ENCODE results near the gene SBNO2. TPM values are rescaled to one million over a fixed set of nuclear protein-coding genes. Genes with fewer than 3 reads are reported as not detected.

Gene SBNO2
- total and polyA plus RNA-seq, 9 of the 15 experiments (the other 6 are each of a cell fraction or from before 2014, with no cell fraction given), result 0.01 to 46.2 (median 6.7) TPM

GRCh38 chr19:1151917-1152587 lies 22.0 kb downstream of the SBNO2 start:
- BruUV-seq (replicated peaks), result no TSS peak
- Histone ChIP-seq H3K9ac (ENCODE audit: insufficient read depth in 1 of 2, low read depth in 2 of 2, low read length in 2 of 2) (no peak overlapping the region), H3K36me3 (ENCODE audit: control insufficient read depth, insufficient read depth, low read length) (peaks cover 38% of the 10 kb centered on the region; the same call in 1 of the 3 replicates), H2AFZ (ENCODE audit: low read depth, low read length) (no peak overlapping the region), H3K27me3 (ENCODE audit: control insufficient read depth in 2 of 2, insufficient read depth in 2 of 2, low read length in 2 of 2) (no peaks in the 10 kb centered on the region), H3K9me1 (ENCODE audit: control insufficient read depth, insufficient read depth, low read length) (no peaks in the 10 kb centered on the region), H3K4me2 (ENCODE audit: insufficient read depth, low read length) (no peak overlapping the region), H3K4me3 (no peak overlapping the region), H4K20me1 (replicated peaks; ENCODE audit: control insufficient read depth, insufficient read depth, low read length) (no peaks in the 10 kb centered on the region), H3K79me2 (ENCODE audit: control insufficient read depth, insufficient read depth, low read length) (peaks cover 14% of the 10 kb centered on the region; the same call in 2 of the 3 replicates), H3K9me3 (replicated peaks; ENCODE audit: control insufficient read depth, insufficient read depth, low read depth, low read length) (no peaks in the 10 kb centered on the region), H3K27ac (ENCODE audit: extremely low read depth, low read depth, low read length) (no peak overlapping the region), H3K4me1 (replicated peaks in 1 of 2; ENCODE audit: control insufficient read depth in 2 of 2, insufficient read depth in 2 of 2, low read length in 2 of 2) (peaks cover 0 to 64% of the 10 kb centered on the region in 2 experiments; a peak in 2 of 5 replicates)
- DNase-seq (ENCODE audit: extremely low read depth in 1 of 4, low spot score in 3 of 4) (no peak), FAIRE-seq (no peak), ATAC-seq (no peak)
- ChIA-PET CTCF (ENCODE audit: low intra/inter-chr PET ratio) (no interaction called here), POLR2A (interaction anchor here (0.5 to 0.7 kb wide), 2 partner anchors 23 to 117 kb away, joined by 3 read pairs; partner anchors contain the start of gene CIRBP)
- WGBS (ENCODE audit: insufficient coverage, low coverage, missing lambda C conversion rate), result 96% methylated on average over 32 of the region's 35 CpGs
- intact Hi-C loops (cut with micrococcal nuclease) (no loop called here), in situ Hi-C loops (cut with MboI) (no loop called here)
- TF ChIP-seq ZNF740 (CRISPR knock-in tag; IDR thresholded peaks at IDR 0.05), result no peak
- TF ChIP-seq ZNF740 (tag; IDR thresholded peaks at IDR 0.05), result no peak
- TF ChIP-seq PATZ1 (CRISPR knock-in tag; IDR thresholded peaks at IDR 0.05; ENCODE audit: borderline replicate concordance), result no peak
- TF ChIP-seq ERF (CRISPR knock-in tag; IDR thresholded peaks at IDR 0.05), result no peak
- no peak for TF ChIP-seq ZNF609 (CRISPR knock-in tag; IDR thresholded peaks at IDR 0.05; ENCODE audit: borderline replicate concordance)
- no peak for TF ChIP-seq CHD2 (IDR thresholded peaks at IDR 0.05; ENCODE audit: low read depth, low read length)
- TF ChIP-seq NEUROD1 (IDR thresholded peaks at IDR 0.05; ENCODE audit: borderline replicate concordance, low read depth, low read length, partially characterized antibody), result no peak
- no peak for TF ChIP-seq ZNF232 (CRISPR knock-in tag; IDR thresholded peaks at IDR 0.05)
- no peak for TF ChIP-seq CBX3 (IDR thresholded peaks at IDR 0.05; ENCODE audit: borderline replicate concordance in 1 of 2, low read length in 2 of 2)
- no peak for TF ChIP-seq ZNF551 (CRISPR knock-in tag; IDR thresholded peaks at IDR 0.05)
- TF ChIP-seq ZBTB1 (CRISPR knock-in tag; IDR thresholded peaks at IDR 0.05; ENCODE audit: borderline replicate concordance, low read depth), result no peak
- TF ChIP-seq SMC3 (conservative IDR thresholded peaks at IDR 0.05; ENCODE audit: insufficient read depth, low read depth, low read length), result no peak
